ENCODE measurements around the gene MDFI. TPM values are rescaled to one million over a fixed set of nuclear protein-coding genes. Genes with fewer than 3 reads are reported as not detected.

MDFI gene
- total and polyA plus RNA-seq, 12 donors = 0.34 to 4.4 (median 1.3) TPM

GRCh38 chr6:41691426-41692079 lies 53.3 kb downstream of the MDFI start:
- Histone ChIP-seq H3K27ac (no peak overlapping the region), H3K36me3 (peaks cover 0 to 49% (median 29%) of the 10 kb centered on the region in 9 donors), H3K4me1 (peaks cover 0 to 50% (median 20%) of the 10 kb centered on the region in 9 donors), H3K27me3 (no peaks in the 10 kb centered on the region), H3K9me3 (no peaks in the 10 kb centered on the region), H3K4me3 (no peak overlapping the region)
- ATAC-seq (no peak), DNase-seq (no peak)
- intact Hi-C loops (cut with DNase I) = loop anchor here in 2 of 10 donors (10.0 kb wide), 1 partner anchor 83 kb away; the partner anchor contains the start of gene FRS3 (in 2 of the 2)
- 80 to 88% methylated on average over 8 of the region's 8 CpGs for WGBS, 2 donors
- TF ChIP-seq CTCF (IDR thresholded peaks at IDR 0.05) = no peak

- H3K4me1 ChIP-seq = peaks cover 0 to 51% (median 20%) of the 10 kb centered on the region in 9 donors
- no peak for DNase-seq
Observed at GRCh38 chr6:41692080-41692675, 53.9 kb downstream of the MDFI start.

GRCh38 chr6:41692730-41693129 lies 54.5 kb downstream of the MDFI start:
- ATAC-seq (no peak), DNase-seq (no peak)
- TF ChIP-seq CTCF (IDR thresholded peaks at IDR 0.05) = no peak
- peaks cover 0 to 54% (median 22%) of the 10 kb centered on the region in 9 donors for H3K4me1 ChIP-seq
- no peaks in the 10 kb centered on the region for H3K27me3 ChIP-seq
- 90 to 93% methylated on average over 2 of the region's 2 CpGs for WGBS, 2 donors
- no peaks in the 10 kb centered on the region for H3K9me3 ChIP-seq
- H3K4me3 ChIP-seq = no peak overlapping the region
- no peak overlapping the region for H3K27ac ChIP-seq
- intact Hi-C loops (cut with DNase I) = loop anchor here in 2 of 10 donors (10.0 kb wide), 1 partner anchor 82 kb away; the partner anchor contains the start of gene FRS3 (in 2 of the 2)
- peaks cover 0 to 43% (median 18%) of the 10 kb centered on the region in 9 donors for H3K36me3 ChIP-seq

More at GRCh38 chr6:41692080-41692675, 53.9 kb downstream of the MDFI start:
- Histone ChIP-seq H3K9me3 (no peaks in the 10 kb centered on the region), H3K4me3 (no peak overlapping the region), H3K36me3 (peaks cover 0 to 47% (median 24%) of the 10 kb centered on the region in 9 donors), H3K27ac (no peak overlapping the region), H3K27me3 (no peaks in the 10 kb centered on the region)
- intact Hi-C loops (cut with DNase I) = loop anchor here in 2 of 10 donors (10.0 kb wide), 1 partner anchor 83 kb away; the partner anchor contains the start of gene FRS3 (in 2 of the 2)
- TF ChIP-seq CTCF (IDR thresholded peaks at IDR 0.05) = no peak
- ATAC-seq = no peak

- H3K27ac ChIP-seq = no peak overlapping the region
- no peak for TF ChIP-seq CTCF (IDR thresholded peaks at IDR 0.05)
- 70% methylated on average over 10 of the region's 10 CpGs for WGBS, 2 donors
- intact Hi-C loops (cut with DNase I) = loop anchor here in 2 of 10 donors (10.0 kb wide), 1 partner anchor 81 kb away; the partner anchor contains the start of gene FRS3 (in 2 of the 2)
- peaks cover 0 to 40% (median 16%) of the 10 kb centered on the region in 9 donors for H3K36me3 ChIP-seq
- no peaks in the 10 kb centered on the region for H3K27me3 ChIP-seq
- H3K4me3 ChIP-seq = no peak overlapping the region
- DNase-seq = no peak
- peaks cover 0 to 58% (median 26%) of the 10 kb centered on the region in 9 donors for H3K4me1 ChIP-seq
- no peaks in the 10 kb centered on the region for H3K9me3 ChIP-seq
- peak in 5 of 8 donors; percentile 27 to 57 (median 46) for ATAC-seq
Observed at GRCh38 chr6:41693281-41694240, 55.3 kb downstream of the MDFI start.
